Measurements from ENCODE around the gene CFAP74.

The CFAP74 gene

DNA sequence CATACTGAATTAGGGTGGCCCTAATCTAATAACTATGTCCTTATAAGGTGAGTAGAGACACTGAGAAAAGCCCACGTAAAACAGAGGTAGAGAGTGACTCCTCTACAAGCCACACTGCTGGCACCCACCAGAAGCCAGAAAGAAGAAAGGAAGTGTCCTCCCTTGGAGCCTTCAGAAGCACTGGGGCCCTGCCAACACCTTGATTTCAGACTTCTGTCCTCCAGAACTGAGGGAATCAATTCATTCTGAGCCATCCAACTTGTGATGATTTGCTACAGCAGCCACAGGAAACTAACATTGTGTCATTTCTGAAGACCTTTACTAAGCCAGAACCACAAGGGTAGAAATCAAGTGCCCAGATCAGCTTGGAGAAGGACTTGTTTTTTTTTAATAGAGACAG, 127.7 kb downstream of the CFAP74 start:
- TF ChIP-seq, protein P1, sequence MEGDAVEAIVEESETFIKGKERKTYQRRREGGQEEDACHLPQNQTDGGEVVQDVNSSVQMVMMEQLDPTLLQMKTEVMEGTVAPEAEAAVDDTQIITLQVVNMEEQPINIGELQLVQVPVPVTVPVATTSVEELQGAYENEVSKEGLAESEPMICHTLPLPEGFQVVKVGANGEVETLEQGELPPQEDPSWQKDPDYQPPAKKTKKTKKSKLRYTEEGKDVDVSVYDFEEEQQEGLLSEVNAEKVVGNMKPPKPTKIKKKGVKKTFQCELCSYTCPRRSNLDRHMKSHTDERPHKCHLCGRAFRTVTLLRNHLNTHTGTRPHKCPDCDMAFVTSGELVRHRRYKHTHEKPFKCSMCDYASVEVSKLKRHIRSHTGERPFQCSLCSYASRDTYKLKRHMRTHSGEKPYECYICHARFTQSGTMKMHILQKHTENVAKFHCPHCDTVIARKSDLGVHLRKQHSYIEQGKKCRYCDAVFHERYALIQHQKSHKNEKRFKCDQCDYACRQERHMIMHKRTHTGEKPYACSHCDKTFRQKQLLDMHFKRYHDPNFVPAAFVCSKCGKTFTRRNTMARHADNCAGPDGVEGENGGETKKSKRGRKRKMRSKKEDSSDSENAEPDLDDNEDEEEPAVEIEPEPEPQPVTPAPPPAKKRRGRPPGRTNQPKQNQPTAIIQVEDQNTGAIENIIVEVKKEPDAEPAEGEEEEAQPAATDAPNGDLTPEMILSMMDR (IDR thresholded peaks at IDR 0.05; ENCODE audit: low read depth, low read length), result no peak
- no peak overlapping the region for H3K4me3 ChIP-seq (ENCODE audit: low read depth, low read length)

DNA sequence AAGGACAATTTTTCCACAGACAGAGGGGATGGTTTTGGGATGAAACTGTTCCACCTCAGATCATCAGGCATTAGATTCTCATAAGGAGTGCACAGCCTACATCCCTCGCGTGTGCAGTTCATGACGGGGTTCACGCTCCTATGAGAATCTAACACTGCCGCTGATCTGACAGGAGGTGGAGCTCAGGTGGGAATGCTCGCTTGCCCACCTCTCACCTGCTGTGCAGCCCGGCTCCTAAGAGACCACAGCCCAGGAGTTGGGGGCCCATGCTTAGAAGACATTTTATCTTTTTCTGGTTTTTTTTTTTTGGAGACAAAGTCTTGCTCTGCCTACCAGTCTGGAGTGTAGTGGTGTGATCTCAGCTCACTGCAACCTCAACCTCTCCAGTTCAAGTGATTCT, 128.7 kb downstream of the CFAP74 start:
- TF ChIP-seq, protein P1 (IDR thresholded peaks at IDR 0.05; ENCODE audit: low read depth, low read length), result no peak
- no peak overlapping the region for H3K4me3 ChIP-seq (ENCODE audit: low read depth, low read length)

DNA sequence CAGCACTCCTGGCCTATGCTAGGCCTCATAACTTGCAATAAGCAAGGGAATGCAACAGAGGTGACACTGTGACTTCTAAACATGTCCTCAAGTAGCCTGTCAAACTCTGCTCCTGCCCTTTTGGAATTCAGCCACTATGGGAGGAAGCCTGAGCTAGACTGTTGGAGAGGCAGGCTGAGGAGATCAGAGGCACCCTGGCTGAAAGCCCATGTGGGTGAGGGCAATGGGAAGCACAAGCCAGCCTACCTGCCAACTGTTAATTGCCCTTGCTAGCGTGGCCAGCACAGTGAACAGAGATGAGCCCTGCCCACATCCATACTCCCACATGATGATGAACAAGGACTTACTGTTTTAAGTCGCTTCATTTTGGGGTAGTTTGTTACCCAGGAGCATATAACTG, 130.4 kb downstream of the CFAP74 start:
- H3K4me3 ChIP-seq (ENCODE audit: low read depth, low read length), result no peak overlapping the region
- TF ChIP-seq, protein P1 (IDR thresholded peaks at IDR 0.05; ENCODE audit: low read depth, low read length), result no peak

DNA sequence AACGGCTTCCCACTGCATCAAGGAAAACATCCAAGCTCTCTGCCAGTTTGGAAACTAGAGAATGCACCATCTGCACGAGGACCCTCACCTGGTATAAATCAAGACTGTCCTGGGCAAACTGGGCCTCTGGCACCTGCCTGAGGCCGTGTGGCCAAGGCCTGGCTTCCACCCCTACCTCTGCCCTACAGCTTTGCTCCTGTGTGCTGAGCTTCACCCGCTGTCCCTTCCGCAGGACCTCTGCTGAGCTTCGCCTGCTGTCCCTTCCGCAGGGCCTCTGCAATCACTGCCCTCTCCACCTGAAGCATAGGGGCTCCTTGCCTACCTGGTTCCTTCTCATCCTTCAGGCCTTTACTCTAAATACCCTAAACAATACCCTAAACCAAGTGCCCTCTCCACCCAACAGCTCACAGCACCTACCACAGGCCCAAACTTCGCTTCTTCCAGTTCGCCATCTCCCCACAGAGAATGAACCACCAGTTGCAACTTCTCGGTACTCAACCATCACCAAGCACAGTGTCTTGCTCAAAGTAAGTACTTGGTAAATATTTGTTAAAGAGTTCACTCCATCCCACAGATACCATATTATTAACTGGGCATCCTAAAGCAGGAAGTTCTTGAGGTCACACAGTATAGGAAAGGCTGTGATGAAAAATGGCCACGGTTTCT, 131.1 kb downstream of the CFAP74 start:
- no peak overlapping the region for H3K4me3 ChIP-seq (ENCODE audit: low read depth, low read length)
- TF ChIP-seq, protein P1 (IDR thresholded peaks at IDR 0.05; ENCODE audit: low read depth, low read length), result no peak

Data from WI38 (cell line).